ENCODE data around the gene TMEM259.

GRCh38 chr19:1065606-1066109 lies 44.7 kb upstream of the TMEM259 start:
- no peak for TF ChIP-seq CTCF (IDR thresholded peaks at IDR 0.05)
- TF ChIP-seq EP300 (IDR thresholded peaks at IDR 0.05): no peak
- no peak for TF ChIP-seq POLR2A (IDR thresholded peaks at IDR 0.05)

All from gastroesophageal sphincter (tissue), 3 donors.